WERI-Rb-1 (cell line): ENCODE measurements around the gene GPR17.

Experiments
- DNase-seq: peaks from one replicate; pipeline ENCODE4 v3.0.0-alpha.2; 2020
- H3K27ac ChIP-seq: fragments of 250-450 bp; sonication (Bioruptor Pico); 2 replicates; pipeline ENCODE4 v1.5.1; 2020; ENCODE audit warnings: mild to moderate bottlenecking, moderate library complexity
- H3K27me3 ChIP-seq: fragments of 250-450 bp; sonication (Bioruptor Pico); 2 replicates; pipeline ENCODE4 v1.5.1; 2021; ENCODE audit warnings: mild to moderate bottlenecking, low read depth, moderate library complexity; ENCODE audit not compliant: insufficient read depth, severe bottlenecking
- H3K36me3 ChIP-seq: fragments of 250-450 bp; sonication (Bioruptor Pico); 2 replicates; pipeline ENCODE4 v1.5.1; 2020; ENCODE audit warnings: mild to moderate bottlenecking, moderate library complexity
- H3K4me3 ChIP-seq: 2 replicates; pipeline ENCODE4 v1.5.1; 2011; ENCODE audit warnings: low read depth, mild to moderate bottlenecking, control low read depth, low read length
- H3K9me3 ChIP-seq: fragments of 250-450 bp; sonication (Bioruptor Pico); 2 replicates; pipeline ENCODE4 v1.5.1; 2021; ENCODE audit warnings: mild to moderate bottlenecking, moderate library complexity; ENCODE audit not compliant: severe bottlenecking
- TF ChIP-seq, protein P1 (sequence below): IDR thresholded peaks from 2 replicates; pipeline ENCODE4 v1.5.1; 2011; ENCODE audit warnings: low read depth, mild to moderate bottlenecking, control low read depth, inconsistent platforms, low read length

Gene GPR17

DNA sequence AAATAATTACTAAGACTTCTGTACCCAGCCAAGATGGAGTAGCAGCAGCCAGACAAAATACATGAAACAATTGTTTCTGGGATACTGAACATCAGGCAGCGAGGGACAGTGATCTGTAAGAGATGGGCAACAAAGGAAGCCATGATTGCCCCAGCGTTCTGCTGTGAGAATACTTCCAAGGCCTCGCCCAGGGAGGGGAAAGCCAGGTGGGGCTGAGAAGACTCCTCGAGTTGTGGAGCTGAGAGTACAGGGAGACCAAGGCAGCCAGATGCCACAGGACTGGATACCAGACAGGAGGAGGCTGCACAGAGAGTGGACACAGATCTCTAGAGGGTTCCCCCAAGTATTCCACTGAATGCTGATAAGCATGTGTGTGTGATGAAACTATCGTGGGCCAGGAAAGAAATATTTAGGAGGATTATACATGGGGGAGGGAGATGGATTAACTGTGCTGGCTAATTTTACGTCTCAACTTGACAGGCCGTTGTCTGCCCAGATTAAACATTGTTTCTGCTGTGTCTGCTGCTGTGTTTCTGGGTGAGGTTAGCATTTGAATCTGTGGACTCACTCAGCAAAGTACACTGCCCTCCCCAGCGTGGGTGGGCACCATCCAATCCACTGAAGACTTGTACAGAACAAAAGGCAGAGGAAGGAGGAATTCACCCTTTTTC, 39.6 kb downstream of the GPR17 start:
- Histone ChIP-seq H3K27me3 (no peaks in the 10 kb centered on the region), H3K9me3 (peaks cover 7% of the 10 kb centered on the region), H3K36me3 (no peaks in the 10 kb centered on the region), H3K27ac (peak overlapping the region; percentile 37), H3K4me3 (no peak overlapping the region)
- DNase-seq = peak; percentile 37
- TF ChIP-seq, protein P1, sequence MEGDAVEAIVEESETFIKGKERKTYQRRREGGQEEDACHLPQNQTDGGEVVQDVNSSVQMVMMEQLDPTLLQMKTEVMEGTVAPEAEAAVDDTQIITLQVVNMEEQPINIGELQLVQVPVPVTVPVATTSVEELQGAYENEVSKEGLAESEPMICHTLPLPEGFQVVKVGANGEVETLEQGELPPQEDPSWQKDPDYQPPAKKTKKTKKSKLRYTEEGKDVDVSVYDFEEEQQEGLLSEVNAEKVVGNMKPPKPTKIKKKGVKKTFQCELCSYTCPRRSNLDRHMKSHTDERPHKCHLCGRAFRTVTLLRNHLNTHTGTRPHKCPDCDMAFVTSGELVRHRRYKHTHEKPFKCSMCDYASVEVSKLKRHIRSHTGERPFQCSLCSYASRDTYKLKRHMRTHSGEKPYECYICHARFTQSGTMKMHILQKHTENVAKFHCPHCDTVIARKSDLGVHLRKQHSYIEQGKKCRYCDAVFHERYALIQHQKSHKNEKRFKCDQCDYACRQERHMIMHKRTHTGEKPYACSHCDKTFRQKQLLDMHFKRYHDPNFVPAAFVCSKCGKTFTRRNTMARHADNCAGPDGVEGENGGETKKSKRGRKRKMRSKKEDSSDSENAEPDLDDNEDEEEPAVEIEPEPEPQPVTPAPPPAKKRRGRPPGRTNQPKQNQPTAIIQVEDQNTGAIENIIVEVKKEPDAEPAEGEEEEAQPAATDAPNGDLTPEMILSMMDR = no peak

DNA sequence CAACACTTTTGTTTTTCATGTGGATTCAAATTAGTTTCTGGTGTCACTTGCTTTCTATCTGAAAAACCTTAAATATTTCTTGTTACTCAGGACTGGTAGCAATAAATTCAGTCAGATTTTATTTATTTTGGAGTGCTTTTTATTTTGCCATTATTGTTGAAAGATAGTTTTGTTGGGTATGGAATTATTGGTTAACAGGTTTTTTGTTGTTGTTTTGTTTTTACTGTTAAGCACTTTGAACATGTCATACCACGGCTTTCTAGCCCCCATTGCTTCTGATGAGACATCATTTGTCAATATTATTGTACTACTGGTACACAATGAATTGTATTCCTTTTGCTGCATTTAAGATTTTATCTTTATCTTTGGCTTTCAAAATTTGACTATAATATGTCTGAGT, 42.5 kb downstream of the GPR17 start:
- H3K4me3 ChIP-seq = no peak overlapping the region
- H3K27me3 ChIP-seq = no peaks in the 10 kb centered on the region
- TF ChIP-seq, protein P1 = no peak
- no peak for DNase-seq
- H3K27ac ChIP-seq = no peak overlapping the region
- H3K9me3 ChIP-seq = peaks cover 13% of the 10 kb centered on the region
- H3K36me3 ChIP-seq = no peaks in the 10 kb centered on the region

DNA sequence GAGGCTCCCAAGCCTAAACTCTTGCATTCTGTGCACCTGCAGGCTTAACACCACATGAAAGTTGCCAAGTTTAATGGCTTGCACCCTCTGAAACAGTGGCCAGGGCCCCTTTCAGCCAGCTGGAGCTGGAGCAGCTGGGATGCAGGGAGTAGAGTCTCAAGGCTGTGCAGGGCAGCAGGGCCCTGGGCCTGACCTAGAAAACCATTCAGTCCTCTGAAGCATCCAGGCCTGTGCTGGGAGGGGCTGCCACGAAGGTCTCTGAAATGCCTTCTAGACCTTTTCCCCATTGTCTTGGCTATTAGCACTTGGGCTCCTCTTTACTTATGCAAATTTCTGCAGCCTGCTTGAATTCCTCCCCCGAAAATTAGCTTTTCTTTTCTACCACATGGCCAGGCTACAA, 44.7 kb downstream of the GPR17 start:
- Histone ChIP-seq H3K27me3 (no peaks in the 10 kb centered on the region), H3K27ac (no peak overlapping the region), H3K4me3 (no peak overlapping the region), H3K9me3 (peaks cover 13% of the 10 kb centered on the region), H3K36me3 (no peaks in the 10 kb centered on the region)
- TF ChIP-seq, protein P1 = no peak
- no peak for DNase-seq

DNA sequence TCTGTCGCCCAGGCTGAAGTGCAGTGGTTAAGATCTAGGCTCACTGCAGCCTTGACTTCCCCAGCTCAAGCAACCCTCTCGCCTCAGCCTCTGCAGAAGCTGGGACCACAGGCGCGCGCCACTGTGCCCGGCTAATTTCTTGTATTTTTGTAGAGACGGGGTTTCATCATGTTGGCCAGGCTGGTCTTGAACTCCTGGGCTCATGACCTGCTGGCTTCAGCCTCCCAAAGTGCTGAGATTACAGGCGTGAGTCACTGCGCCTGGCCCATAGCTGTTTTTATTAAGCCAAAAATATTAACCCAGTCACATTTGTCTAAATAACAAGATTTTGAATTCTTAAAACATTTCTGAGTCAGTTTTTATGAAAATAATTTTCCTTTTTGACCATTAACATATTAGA, 49.0 kb downstream of the GPR17 start:
- Histone ChIP-seq H3K4me3 (peak overlapping the region; percentile 30), H3K27me3 (no peaks in the 10 kb centered on the region), H3K9me3 (peaks cover 9% of the 10 kb centered on the region), H3K27ac (no peak overlapping the region), H3K36me3 (no peaks in the 10 kb centered on the region)
- DNase-seq = no peak
- TF ChIP-seq, protein P1 = no peak

DNA sequence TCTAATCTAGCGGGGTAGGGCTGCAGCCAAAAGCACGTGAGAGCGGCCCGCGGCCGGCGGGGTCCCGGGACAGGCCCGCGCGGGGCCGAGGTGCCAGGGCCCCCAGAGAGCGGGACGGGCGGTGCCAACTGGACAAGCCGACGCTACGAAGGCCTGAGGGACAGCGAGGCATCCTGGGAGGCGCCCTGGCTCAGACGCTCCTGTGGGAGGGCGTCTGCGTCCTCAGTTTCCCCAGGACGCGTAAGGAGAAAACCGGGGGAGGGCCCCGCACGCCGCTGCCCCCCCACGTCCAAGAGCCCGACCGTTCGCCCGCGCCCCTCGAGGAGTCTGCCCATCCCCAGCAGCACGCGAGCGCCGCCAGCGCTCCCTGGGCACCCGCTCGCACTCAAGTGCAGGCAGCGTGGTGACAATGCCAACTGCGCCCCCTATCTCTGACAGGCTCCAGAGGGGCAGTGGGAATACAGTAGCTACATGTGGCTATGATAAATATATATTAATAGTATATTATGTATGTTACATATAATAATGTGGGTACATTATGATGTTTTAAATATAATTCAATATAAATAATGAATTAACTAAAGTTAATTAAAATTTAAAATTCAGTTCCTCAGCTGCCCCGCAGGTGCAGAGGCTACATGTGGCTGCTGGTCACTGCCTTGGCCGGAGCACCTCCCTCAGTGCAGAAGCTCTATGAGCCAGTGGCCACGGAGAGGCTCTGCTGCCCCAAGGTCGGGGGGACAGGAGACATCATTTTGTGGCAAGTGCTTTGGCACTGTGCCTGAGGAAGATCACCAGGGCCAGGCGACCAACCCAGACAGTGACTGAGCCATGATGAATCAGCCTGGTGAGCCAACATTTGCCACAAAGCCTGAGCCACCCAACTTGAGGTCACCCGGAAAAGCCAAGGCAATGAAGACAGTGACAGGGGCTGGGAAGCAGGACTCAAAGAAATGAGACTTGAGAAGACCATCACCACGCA, 49.8 kb downstream of the GPR17 start:
- Histone ChIP-seq H3K4me3 (peak overlapping the region; percentile 30), H3K27ac (no peak overlapping the region), H3K36me3 (no peaks in the 10 kb centered on the region), H3K9me3 (peaks cover 4% of the 10 kb centered on the region), H3K27me3 (no peaks in the 10 kb centered on the region)
- DNase-seq = peak; percentile 73
- TF ChIP-seq, protein P1 = peak; percentile 70
